AML-193 (cell line): ENCODE measurements around the gene ETV3.
A peak's percentile ranks its signal among the peaks of the same experiment; 100 is the strongest.

Experiments used
- DNase-seq, 2 experiments: peaks; one replicate each; lab custom pipeline; 2025; lab: John Stamatoyannopoulos, UW

The ETV3 gene

DNA sequence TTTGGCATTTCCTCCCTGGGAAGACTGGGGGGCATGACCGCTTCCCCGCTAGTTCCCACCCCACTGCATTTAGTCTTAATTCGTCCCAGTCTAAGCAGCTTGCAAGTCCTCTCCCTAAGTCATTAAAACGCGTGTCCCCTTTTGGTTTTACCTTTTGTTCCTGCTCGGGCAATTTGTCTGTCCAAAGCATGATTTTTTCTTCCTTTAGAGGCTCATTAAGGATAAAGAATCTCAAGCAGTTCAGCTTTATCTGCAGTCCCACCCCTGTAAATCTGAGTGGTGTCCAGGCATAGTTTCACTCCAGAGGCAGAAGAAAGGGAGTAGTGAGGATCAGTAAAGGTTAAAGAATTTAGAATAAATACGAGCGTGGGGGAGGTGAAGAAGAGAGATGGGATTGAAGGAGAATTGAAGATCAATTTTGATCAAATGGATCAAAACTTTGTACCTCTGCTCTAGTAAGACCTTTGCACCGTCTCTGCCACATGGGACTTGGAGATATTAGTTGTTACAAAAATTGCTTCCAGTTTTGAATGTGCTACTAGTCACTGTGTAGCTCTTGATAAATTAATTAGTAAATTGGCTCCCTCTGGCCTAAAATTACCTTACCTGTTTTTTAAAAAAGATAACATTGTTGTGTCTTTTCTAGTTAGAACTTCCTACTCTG lies 989 bp upstream of the ETV3 start:
- DNase-seq, result no peak

DNA sequence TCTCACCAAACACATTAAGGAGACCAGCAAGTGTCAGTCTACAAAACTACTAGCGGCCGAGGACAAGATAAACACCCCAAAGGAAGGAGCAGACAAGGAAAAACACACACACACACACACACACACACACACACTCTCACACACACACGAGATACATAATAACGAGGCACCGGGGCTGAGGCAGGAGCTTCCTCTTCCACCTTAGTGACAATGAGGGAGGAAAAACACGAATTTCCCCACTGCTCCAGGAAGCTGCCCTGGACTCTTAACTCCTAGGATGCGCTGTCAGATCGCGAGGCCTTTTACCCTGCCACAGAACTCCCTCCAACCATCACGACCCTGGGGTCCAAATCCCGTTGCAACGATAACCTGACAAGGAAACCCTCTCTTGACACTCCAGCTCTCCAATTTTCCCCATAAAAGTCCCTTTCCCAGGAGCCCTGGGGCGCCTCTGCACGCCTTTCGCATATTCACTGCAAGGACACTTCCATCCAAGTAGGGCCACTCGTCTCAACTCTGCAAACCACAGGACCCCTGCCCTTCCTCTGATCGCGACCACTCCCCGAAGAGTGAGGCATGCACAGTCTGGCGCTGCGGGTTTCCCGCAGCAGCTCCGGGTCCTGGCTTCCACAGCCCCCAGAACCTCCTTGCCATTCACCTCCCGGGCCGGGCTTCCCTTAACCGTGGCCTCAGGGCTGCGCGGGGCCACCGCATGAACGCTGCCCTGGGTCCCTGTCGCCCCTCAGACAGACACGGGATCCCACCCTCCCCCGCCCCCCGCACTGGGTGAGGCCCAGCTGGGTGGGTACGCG lies 581 bp downstream of the ETV3 start:
- DNase-seq, result peak; percentile 23 to 29

DNA sequence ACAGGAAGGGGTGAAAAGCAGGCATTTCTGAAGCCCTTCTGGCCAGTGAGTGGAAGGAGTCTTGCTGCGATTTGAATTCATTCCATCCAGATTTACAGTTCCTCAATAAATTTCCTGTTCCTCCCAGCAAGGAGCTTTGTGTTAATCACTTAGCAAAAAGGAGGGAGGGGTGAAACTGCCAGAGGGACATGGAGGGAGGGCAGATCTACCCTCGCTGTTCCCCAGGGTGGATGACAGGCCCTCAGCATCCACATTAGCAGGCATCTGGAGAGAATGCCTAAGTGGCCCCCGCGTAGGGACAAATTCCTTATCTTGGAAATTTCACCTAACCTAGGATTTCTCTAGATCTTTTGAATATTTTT lies 1.2 kb downstream of the ETV3 start:
- DNase-seq, result no peak

DNA sequence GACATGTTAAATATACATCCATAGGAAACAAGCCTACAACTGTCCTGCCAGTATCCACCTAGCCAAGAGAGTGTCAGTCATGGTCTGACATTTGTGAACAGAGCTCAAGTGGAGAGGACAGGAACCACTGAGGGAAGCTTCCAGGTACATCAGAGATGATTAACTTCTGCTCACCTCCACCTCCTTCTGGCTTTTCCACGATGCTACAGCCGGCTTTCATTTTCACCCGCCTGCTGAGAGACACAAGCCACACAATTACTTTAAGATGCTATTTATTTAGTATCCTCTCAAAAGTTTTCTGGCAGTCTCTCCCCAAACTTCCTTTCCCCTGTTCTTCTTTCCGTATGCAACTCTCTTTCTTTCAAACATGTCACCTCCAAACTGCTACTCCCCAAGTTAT lies 2.1 kb downstream of the ETV3 start:
- DNase-seq, result no peak

- no peak for DNase-seq
These were observed 2.5 kb downstream of the ETV3 start for GRCh38 chr1:157135646-157136045.

DNA sequence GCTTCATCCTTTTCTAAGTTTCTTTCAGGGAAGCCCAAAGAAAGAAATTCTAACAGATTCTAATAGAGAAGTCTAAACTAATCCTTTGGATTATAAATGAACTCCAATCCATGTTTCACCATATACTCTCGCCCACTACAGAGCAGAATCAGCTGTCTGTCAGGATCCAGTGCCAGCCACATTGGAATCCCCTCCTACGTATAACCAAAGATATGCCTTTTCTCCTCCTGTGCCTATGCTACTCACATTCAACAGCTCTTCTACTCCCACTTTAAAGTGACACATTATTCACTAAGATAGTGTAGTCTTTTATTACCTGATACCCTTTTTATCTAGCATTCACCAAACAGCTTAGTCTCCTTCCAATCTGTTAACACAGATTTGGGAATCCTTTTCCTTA lies 3.1 kb downstream of the ETV3 start:
- no peak for DNase-seq

- no peak for DNase-seq
These were observed 3.8 kb downstream of the ETV3 start for GRCh38 chr1:157134442-157134841.

GRCh38 chr1:157133426-157133825 lies 4.8 kb downstream of the ETV3 start:
- no peak for DNase-seq

DNA sequence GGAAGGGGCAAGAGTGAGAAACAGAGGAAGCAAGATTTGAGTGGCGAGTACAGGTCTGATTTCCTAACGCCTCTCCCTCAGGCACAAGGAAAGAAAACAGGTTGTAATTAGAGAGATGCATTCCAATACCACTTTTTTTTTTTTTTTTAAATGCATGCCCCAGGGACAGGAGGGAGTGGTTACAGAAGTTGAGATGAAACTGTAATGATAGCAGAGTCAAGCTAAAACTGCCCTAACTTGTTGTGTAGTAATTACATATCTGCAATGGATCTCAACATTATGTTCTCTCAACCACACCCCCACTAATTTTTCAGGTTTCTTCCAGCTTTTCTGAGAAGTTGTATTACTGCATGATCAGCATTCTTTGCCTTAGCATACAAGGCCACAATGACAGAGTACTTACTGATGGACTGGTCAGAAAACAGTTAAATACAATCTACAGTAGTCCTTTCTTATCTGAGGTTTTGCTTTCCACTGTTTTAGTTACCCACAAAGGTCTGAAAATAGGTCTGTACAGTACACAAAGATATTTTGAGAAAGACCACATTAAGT lies 5.5 kb downstream of the ETV3 start:
- no peak for DNase-seq

- DNase-seq, result no peak
These were observed 6.1 kb downstream of the ETV3 start for GRCh38 chr1:157132111-157132510.

DNA sequence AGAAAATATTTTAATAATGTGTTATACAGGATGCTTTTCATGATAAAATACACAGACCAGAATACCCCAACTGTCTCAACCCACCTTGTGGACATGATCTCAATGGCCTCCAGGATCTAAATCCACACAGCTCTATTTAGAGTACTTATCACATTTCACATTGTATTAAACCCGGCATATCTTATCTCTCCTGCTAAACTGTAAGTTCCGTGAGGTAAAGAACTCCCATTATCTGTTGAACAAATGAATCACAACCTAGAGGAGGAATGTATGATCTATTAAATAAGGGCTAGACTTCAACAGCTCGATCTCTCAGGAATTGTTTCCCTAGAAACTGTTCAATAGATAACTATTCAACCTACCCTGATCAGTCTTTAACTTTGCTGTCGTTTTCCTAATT lies 6.9 kb downstream of the ETV3 start:
- no peak for DNase-seq

- DNase-seq, result no peak
These were observed 13.3 kb downstream of the ETV3 start for GRCh38 chr1:157124855-157125254.

DNA sequence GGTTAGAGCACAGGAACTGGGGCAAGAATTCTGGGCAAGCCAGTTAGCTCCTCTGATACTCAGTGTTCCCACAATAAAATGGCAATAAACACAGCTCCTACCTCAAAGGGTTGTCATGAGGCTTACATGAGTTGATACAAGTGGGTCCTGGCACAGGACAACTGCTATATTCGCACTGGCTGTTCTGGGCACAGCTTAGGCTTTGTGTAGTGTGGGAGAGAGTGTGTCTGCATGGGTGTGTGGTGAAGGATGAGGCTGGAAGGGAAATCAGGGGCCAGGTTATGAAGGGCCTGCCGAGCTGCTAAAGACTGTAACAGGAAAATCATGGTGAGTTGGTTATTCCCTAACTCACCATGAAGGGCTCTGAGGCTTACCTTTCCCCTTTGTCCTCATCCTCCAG lies 18.7 kb downstream of the ETV3 start:
- no peak for DNase-seq

DNA sequence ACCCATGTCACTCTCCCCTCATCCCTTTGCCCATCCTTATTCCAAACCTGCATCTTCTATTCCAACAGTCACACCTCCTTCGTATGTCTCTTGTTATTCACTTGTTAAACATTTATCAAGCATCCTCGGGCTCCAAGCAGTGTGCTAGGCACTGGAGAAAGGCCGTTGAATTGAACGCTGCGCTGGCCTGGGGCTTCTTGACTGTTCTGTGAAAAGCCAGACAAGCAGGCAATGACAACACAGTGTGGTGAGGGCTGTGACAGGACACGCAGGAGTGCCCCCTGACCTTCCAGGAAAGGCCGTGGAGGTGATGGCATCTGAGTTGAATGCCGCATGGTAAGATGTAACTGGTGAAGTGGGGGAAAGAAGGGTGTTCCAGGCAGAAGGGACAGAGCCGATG lies 19.2 kb downstream of the ETV3 start:
- no peak for DNase-seq

DNA sequence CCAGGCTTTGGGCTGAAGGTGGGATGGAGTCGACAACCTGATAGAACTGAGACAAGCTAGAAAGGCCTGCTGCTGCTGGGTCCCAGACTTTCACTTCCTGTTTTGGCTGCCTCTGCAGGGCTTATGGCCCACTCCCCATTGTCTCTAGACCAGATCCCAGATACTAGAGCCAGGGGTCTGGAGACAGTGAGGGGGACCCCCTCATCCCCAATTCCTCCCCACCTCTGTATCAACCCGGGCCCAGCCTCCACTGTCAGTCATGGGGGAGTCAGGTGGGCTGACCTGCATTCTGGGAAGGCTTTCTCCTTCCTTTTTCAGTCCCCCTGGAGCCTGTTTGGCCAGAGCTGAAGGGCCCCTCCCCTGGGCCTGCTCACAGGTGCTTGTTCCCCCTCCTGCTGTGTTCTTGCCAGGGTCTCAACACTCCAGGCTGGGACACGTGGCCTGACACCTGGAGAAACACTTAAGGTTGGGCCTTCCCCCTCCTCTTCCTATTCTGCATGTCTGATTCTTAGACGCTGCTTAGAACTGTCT lies 20.6 kb downstream of the ETV3 start:
- DNase-seq, result no peak

DNA sequence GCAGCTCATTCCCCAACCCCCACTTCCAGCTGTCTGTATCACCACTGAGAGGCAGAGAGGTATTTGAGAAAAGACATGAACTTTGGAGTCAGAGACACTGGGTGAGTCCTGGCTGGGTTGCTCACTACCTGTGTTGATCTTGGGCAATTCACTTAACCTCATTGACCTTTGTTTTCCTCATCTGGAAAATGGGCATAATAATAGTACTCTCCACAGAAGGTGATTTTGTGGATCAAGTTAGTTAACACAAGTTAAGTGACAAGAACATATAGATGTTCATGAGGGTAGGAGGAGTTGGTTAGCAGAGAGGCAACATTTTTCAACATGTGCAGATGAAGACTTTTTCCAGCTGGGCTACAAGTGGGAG lies 21.5 kb downstream of the ETV3 start:
- no peak for DNase-seq

DNA sequence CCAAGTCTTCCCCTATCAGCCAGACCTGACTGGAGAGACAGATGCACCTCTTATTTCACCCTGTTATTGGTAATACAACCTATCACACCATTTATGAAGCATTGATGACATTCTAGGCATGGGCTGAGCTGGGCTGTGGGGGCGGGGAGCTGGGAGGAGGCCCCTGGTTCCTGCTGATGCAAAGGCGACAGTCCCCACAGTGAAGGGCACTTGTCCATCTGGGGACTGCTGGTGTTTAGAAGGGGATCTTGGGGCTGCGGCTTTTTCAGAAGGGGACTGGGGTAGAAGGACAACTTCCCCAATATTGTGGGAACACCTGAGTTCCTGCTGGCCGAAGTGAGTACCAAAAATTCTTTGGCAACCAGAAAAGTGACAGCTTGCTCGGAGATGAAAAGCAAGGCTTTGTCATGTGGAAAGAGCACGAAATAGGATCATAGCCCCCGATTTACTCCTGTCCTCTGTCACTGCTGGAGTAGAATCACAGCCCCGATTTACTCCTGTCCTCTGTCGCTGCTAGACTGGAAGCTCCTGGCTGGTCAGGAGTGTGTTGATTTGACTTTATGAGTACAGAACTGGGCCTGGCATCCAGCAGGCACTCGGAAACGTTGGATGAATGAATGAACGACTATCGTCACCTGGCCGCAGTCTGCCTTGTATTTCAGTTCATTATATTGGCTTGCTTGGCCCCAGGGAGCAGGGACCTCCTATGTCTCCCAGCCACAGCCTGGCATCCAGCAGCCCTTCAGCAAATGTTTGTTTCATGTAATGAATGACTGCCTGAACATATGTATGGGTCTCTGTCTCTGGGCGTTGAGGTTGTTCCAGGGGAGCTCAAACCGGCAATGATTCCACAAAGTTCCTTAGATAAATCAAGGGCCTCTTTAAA lies 22.1 kb downstream of the ETV3 start:
- DNase-seq, result no peak

DNA sequence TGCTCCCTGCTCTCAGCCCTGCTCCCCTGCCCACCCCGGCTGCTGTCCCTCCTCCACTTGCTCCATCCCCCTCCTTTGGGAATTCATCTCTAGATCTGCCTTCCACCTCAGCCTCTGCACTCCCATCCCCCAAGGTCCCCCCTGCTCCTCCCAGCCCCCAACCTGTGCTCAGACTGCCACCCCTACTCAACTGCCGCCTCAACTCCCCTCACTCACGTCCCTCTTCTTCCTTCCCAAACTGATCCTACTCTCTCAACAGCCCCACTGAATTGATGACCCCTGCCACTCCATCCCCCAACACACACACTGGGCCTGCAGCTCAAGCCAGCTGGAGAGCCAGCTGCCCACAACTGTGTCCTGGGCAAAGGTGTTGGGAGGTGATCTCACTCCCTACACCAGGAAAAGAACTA lies 22.8 kb downstream of the ETV3 start:
- DNase-seq, result no peak

DNA sequence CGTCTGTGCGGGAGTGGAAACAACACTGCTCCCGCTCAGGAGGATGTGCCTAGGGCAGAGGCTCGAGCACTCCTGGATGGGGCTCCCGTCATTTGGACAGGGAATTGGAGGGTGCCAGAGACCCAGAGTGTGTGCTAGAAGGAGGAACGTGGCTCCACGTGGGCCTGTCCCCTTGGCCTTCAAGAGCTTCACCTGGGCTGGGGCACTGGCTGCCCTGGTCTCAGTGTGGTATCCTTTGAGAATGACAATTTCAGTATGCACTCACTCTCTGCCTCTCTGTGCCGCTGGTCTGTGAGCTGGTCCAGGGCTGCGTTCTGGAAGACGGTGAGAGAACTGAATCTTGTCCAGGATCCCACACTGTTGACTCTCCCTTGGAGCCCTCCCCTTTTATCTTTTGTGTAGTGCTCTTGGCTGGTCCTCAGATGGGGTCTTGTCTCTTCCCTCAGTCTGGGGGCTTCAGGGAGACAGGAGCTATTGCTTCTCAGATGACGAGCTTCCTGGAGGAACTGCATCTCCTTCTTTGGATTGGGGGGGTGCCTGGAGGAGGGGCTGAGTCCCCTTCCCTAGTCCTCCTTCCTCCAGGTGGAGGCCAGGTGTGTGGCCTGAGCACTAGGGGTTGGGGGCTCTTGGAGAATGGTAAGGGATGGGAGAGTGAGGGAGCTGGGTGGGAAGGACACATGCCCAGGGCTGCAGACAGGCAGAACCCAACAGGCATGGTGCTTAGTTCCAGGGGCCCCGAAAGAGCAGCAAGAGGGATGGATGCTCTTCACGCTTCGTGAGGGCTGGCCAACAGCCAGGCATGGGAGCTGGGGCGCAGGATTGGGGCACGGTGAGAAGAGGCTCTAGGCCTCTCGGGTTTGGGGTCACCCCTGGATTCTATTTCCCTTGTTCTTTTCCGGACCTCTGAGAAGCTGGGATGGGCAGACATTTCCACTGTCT lies 23.7 kb downstream of the ETV3 start:
- DNase-seq, result no peak

GRCh38 chr1:157113631-157114030 lies 24.6 kb downstream of the ETV3 start:
- DNase-seq, result no peak

DNA sequence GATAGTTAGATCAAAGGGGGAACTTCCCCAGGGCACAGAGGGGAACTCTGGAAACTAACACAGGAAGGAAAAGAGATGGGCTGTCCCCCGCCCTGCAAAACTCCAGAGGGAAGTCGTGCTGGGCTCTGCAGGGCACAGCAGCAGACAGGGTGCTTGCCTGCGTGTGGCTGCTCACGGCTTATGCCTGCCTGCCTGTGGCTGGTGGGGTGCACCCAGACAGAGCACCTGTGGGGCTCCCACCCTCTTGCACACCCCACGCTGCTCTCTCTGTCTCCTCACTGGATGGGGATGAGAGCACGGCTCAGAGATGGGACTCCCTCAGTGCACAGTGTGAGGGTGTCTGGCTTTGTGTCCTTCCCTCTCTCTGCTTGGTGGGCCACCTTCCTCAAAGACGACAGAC lies 25.1 kb downstream of the ETV3 start:
- no peak for DNase-seq
